ENCODE results near the gene SH3BP5. TPM values are rescaled to one million over a fixed set of nuclear protein-coding genes. Genes with fewer than 3 reads are reported as not detected.
A peak's percentile ranks its signal among the peaks of the same experiment; 100 is the strongest.
"Not testable (repeated sequence)": the region's sequence is repeated elsewhere in the genome, so short reads cannot be mapped to it uniquely, and the experiment has no call there.

Gene SH3BP5
- total RNA-seq, 2 experiments from 2014 or later = 33.6 to 37.5 TPM

DNA sequence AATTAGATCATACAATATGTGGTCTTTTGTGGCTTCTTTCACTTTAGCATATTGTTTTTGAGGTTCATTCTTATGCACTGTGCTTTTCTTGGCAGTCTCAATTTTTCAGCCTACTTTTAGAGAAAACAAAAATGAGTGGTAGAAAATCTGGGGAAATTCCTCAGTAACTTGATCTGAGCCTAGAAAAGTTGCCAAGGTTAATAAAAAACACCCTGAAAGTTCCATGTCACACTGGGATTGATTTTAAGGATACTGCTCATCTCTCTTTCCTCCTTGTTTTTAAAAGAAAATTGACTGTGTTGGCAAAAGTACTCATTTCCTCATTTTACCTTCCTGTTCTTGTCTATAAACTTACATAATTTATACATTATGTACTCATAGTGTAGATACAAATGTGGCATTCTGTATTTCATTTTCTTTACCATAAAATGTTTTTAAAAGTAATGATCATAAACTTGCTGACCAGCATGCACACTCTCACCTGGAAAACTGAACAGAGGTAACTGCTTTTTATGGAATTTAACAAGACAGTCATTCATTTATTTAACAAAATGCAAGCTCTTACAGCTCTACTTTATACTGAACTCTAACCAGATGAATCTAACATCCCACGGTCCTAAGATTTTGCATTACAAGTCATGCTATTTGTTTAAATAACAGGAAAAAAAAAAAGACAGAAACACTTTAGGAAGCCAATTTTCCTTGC is 28.6 kb upstream of the SH3BP5 start:
- H3K9me3 Mint-ChIP-seq = no peaks in the 10 kb centered on the region
- intact Hi-C loops (cut with micrococcal nuclease) = loop anchor here (1.0 kb wide), 6 partner anchors 17 to 92 kb away; no protein-coding TSS in a partner anchor
- POLR2A ChIA-PET = interaction anchor here (0.9 to 2.1 kb wide), 17 partner anchors 13 to 92 kb away, joined by 3 to 26 read pairs (median 6); partner anchors contain the start of gene SH3BP5
- H3K36me3 Mint-ChIP-seq = no peaks in the 10 kb centered on the region
- no peaks in the 10 kb centered on the region for H3K27me3 Mint-ChIP-seq
- CTCF ChIA-PET = interaction anchor here (0.7 to 3.7 kb wide), 15 partner anchors 14 to 92 kb away, joined by 3 to 46 read pairs (median 4); partner anchors contain the start of gene SH3BP5
- no peak for DNase-seq
- H3K4me1 Mint-ChIP-seq (ENCODE audit: low read depth) = peaks cover 56% of the 10 kb centered on the region
- H3K4me3 Mint-ChIP-seq = no peak overlapping the region
- H3K27ac Mint-ChIP-seq = peak overlapping the region; percentile 85

DNA sequence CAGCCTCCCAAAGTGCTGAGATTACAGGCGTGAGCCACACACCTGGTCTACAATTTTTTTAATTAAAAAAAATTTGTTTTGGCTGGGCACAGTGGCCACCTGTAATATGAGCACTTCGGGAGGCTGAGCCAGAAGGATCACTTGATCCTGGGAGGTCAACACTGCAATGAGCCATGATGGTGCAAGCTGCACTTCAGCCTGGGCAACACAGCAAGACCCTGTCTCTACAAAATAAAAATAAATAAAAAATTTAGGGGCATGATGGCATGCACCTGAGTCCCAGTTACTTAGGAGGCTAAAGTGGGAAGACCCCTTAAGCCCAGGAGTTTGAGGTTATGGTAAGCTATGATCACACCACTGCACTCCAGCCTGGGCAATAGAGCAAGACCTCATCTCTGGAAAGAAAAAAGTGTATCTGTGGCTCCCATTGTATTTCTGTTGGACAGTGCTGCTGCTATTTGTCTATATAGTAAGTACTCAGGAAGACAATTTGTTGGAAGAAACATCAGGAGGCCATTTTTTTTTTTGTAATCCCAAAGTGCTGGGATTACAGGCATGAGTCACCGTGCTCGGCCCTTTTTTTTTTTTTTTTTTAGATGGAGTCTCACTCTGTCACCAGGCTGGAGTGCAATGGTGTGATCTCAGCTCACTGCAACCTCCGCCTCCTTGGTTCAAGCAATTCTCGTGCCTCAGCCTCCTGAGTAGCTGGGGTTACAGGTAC is 27.5 kb upstream of the SH3BP5 start:
- no peaks in the 10 kb centered on the region for H3K36me3 Mint-ChIP-seq
- ChIA-PET CTCF (interaction anchor here (0.7 to 2.7 kb wide), 4 partner anchors 23 to 92 kb away, joined by 3 to 8 read pairs (median 4); no protein-coding TSS in a partner anchor), POLR2A (no interaction called here)
- intact Hi-C loops (cut with micrococcal nuclease) = no loop called here
- no peak overlapping the region for H3K27ac Mint-ChIP-seq
- no peaks in the 10 kb centered on the region for H3K9me3 Mint-ChIP-seq
- peaks cover 57% of the 10 kb centered on the region for H3K4me1 Mint-ChIP-seq (ENCODE audit: low read depth)
- no peaks in the 10 kb centered on the region for H3K27me3 Mint-ChIP-seq
- no peak overlapping the region for H3K4me3 Mint-ChIP-seq
- no peak for DNase-seq

DNA sequence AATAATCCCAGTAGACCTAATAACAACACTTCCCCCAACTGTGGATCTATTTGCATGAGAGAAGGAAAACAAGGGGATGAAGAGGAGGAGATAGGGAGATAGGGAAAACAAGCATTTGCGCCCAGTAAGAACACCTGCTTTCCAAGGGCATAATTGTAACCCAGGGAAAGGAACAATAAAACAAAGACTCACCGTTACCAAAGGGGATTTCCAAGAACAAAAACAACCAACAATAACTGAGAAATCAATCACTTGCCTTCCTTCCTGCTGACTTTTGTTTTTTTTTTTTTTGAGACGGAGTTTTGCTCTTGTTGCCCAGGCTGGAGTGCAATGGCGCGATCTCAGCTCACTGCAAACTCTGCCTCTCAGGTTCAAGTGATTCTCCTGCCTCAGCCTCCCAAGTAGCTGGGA is 24.3 kb upstream of the SH3BP5 start:
- H3K4me1 Mint-ChIP-seq (ENCODE audit: low read depth) = peaks cover 45% of the 10 kb centered on the region
- DNase-seq; H3K36me3 Mint-ChIP-seq; H3K9me3 Mint-ChIP-seq; intact Hi-C loops (cut with micrococcal nuclease); POLR2A ChIA-PET; H3K27me3 Mint-ChIP-seq: not testable (repeated sequence)
- CTCF ChIA-PET = interaction anchor here (0.7 to 3.6 kb wide), 2 partner anchors 24 to 35 kb away, joined by 3 to 19 read pairs; partner anchors contain the start of gene SH3BP5
- peak overlapping the region; percentile 76 for H3K27ac Mint-ChIP-seq
- peak overlapping the region; percentile 27 for H3K4me3 Mint-ChIP-seq

DNA sequence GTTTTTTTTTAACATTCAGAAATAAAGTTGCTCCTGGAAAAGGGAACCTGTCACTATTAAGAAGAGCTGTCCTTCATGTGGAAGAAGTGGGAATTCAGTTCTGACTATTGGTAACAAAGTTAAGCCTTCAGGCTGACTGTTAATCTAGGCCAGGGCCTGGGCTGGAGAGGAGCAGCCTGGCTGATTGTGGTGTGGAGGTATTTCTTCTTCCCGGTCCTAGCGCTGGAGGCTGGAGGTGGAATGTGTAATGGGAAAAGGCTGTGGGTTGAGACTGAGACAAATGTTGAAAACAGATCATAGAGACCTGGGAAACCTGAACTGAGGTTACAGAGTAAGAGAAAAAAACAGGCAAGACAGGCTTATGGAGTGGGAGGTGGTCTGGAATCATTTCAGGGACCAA is 23.8 kb upstream of the SH3BP5 start:
- POLR2A ChIA-PET = interaction anchor here (0.9 kb wide), 1 partner anchor 46 kb away, joined by 3 read pairs; no protein-coding TSS in a partner anchor
- CTCF ChIA-PET = interaction anchor here (0.7 to 3.6 kb wide), 2 partner anchors 23 to 35 kb away, joined by 3 to 19 read pairs; partner anchors contain the start of gene SH3BP5

DNA sequence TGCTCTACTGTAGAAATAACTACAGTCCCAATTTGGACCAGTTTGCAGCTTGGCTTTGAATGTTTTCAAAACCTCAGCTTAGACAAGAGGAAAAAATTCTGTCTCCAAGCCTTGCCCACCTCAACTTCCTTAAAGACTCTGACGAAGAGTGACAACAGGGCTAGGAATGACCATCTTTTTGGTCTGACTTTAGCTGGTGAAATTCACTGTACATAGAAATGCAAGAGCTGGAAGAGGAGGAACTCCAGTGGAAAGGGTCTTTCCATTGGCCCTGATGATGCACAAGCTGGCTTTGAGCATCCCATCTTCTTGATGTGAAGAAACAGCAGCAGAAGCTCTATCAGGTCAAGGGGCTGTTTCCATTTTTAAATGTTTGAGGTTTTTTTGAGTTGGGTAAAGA is 22.7 kb upstream of the SH3BP5 start:
- Mint-ChIP-seq H3K27me3 (no peaks in the 10 kb centered on the region), H3K4me1 (ENCODE audit: low read depth) (peaks cover 38% of the 10 kb centered on the region), H3K9me3 (peaks cover 21% of the 10 kb centered on the region), H3K27ac (no peak overlapping the region), H3K36me3 (peaks cover 7% of the 10 kb centered on the region), H3K4me3 (no peak overlapping the region)
- ChIA-PET CTCF (interaction anchor here (0.6 to 3.6 kb wide), 5 partner anchors 22 to 154 kb away, joined by 3 to 19 read pairs (median 3); partner anchors contain the start of gene SH3BP5), POLR2A (interaction anchor here (0.8 kb wide), 2 partner anchors 12 to 24 kb away, joined by 3 to 4 read pairs; no protein-coding TSS in a partner anchor)
- DNase-seq = no peak
- intact Hi-C loops (cut with micrococcal nuclease) = no loop called here

More for the DNA sequence above, 23.8 kb upstream of the SH3BP5 start:
- DNase-seq = no peak
- H3K27me3 Mint-ChIP-seq = no peaks in the 10 kb centered on the region
- peaks cover 2% of the 10 kb centered on the region for H3K36me3 Mint-ChIP-seq
- peak overlapping the region; percentile 27 for H3K4me3 Mint-ChIP-seq
- peaks cover 12% of the 10 kb centered on the region for H3K9me3 Mint-ChIP-seq
- intact Hi-C loops (cut with micrococcal nuclease) = no loop called here
- H3K4me1 Mint-ChIP-seq (ENCODE audit: low read depth) = peaks cover 42% of the 10 kb centered on the region
- peak overlapping the region; percentile 76 for H3K27ac Mint-ChIP-seq

DNA sequence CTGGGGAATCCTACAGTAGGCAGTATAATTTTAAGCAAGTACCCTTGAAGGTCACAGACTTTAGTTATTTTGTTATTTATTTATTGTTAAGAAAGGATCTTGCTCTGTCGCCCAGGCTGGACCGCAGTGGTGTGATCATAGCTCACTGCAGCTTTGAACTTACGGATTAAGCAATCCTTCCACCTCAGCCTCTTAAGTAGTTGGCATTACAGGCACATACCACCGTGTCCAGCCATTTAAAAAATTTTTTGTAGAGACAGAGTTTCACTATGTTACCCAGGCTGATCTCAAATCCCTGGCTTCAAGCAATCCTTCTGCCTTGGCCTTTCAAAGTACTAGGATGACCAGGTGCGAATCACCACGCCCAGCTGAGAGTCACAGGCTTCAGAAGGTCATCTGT is 22.1 kb upstream of the SH3BP5 start:
- peaks cover 7% of the 10 kb centered on the region for H3K36me3 Mint-ChIP-seq
- peaks cover 39% of the 10 kb centered on the region for H3K4me1 Mint-ChIP-seq (ENCODE audit: low read depth)
- no peaks in the 10 kb centered on the region for H3K27me3 Mint-ChIP-seq
- H3K4me3 Mint-ChIP-seq = no peak overlapping the region
- DNase-seq = no peak
- peaks cover 21% of the 10 kb centered on the region for H3K9me3 Mint-ChIP-seq
- POLR2A ChIA-PET = interaction anchor here (0.8 kb wide), 1 partner anchor 23 kb away, joined by 3 read pairs; no protein-coding TSS in a partner anchor
- no peak overlapping the region for H3K27ac Mint-ChIP-seq
- CTCF ChIA-PET = interaction anchor here (0.6 to 3.6 kb wide), 4 partner anchors 22 to 153 kb away, joined by 3 to 19 read pairs (median 6); partner anchors contain the start of gene SH3BP5
- intact Hi-C loops (cut with micrococcal nuclease) = no loop called here

DNA sequence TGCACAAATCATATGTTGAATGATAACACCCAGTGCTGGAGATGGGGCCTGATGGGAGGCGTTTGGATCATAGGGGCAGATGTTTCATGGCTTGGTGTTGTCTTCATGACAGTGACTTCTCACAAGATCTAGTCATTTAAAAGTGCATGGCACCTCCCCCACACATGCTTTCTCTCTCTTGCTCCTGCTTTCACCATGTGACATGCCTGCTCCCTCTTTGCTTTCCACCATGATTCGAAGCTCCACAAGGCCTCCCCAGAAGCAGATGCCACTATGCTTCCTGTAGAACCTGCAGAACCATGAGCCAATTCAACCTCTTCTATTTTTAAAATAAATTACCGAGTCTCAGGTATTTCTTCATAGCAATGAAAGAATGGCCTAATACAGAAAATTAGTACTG is 17.8 kb upstream of the SH3BP5 start:
- CTCF ChIA-PET = no interaction called here
- POLR2A ChIA-PET = no interaction called here

DNA sequence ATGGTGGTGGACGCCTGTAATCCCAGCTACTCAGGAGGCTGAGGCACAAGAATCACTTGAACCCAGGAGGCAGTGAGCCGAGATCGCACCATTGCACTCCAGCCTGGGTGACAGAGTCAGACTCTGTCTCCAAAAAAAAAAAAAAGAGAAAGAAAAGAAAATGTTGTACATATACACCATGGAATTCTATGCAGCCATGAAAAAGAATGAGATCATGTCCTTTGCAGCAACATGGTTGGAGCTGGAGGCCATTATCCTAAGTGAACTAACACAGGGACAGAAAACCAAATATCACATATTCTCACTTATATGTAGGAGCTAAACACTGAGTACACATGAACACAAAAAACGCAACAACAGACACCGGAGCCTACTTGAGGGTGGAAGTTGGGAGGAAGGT is 17.1 kb upstream of the SH3BP5 start:
- POLR2A ChIA-PET = interaction anchor here (0.6 kb wide), 1 partner anchor 17 kb away, joined by 3 read pairs; the partner anchor contains the start of gene SH3BP5
- intact Hi-C loops (cut with micrococcal nuclease); H3K27me3 Mint-ChIP-seq: not testable (repeated sequence)

More for the DNA sequence above, 17.8 kb upstream of the SH3BP5 start:
- Mint-ChIP-seq H3K36me3 (peaks cover 7% of the 10 kb centered on the region), H3K4me3 (no peak overlapping the region), H3K27me3 (no peaks in the 10 kb centered on the region), H3K4me1 (ENCODE audit: low read depth) (peaks cover 50% of the 10 kb centered on the region), H3K9me3 (peaks cover 21% of the 10 kb centered on the region), H3K27ac (no peak overlapping the region)
- intact Hi-C loops (cut with micrococcal nuclease) = no loop called here
- DNase-seq = no peak

DNA sequence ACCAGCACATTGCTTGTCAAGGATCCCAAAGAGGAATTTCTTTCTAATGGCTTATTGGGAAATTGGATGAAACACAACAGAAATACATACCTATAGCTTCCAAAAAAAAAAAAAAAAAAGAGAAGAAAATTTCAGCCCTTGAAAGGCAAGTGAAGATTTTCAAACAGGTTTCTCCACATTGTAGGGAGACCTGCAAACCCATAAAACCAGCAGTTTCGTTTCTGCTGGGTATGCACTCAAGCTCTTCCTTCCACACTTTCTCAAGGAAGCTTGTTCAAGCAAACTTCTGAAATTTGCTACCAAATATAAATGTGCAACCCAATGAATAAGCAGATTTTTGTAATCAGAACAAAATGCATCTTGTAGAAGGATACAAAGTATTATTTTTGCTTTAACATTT is 15.9 kb upstream of the SH3BP5 start:
- intact Hi-C loops (cut with micrococcal nuclease) = no loop called here
- H3K27ac Mint-ChIP-seq = no peak overlapping the region
- peaks cover 7% of the 10 kb centered on the region for H3K36me3 Mint-ChIP-seq
- peaks cover 51% of the 10 kb centered on the region for H3K4me1 Mint-ChIP-seq (ENCODE audit: low read depth)
- ChIA-PET CTCF (interaction anchor here (0.7 to 1.9 kb wide), 4 partner anchors 14 to 81 kb away, joined by 3 to 8 read pairs (median 6); partner anchors contain the start of gene SH3BP5), POLR2A (interaction anchor here (1.0 to 1.1 kb wide), 2 partner anchors 13 to 16 kb away, joined by 3 to 4 read pairs; partner anchors contain the start of gene SH3BP5)
- DNase-seq = no peak
- H3K9me3 Mint-ChIP-seq = peaks cover 26% of the 10 kb centered on the region
- no peak overlapping the region for H3K4me3 Mint-ChIP-seq
- no peaks in the 10 kb centered on the region for H3K27me3 Mint-ChIP-seq

More for the DNA sequence above, 17.1 kb upstream of the SH3BP5 start:
- H3K27ac Mint-ChIP-seq, H3K4me3 Mint-ChIP-seq, CTCF ChIA-PET, H3K36me3 Mint-ChIP-seq, DNase-seq: not testable (repeated sequence)
- peaks cover 21% of the 10 kb centered on the region for H3K9me3 Mint-ChIP-seq
- peaks cover 51% of the 10 kb centered on the region for H3K4me1 Mint-ChIP-seq (ENCODE audit: low read depth)

DNA sequence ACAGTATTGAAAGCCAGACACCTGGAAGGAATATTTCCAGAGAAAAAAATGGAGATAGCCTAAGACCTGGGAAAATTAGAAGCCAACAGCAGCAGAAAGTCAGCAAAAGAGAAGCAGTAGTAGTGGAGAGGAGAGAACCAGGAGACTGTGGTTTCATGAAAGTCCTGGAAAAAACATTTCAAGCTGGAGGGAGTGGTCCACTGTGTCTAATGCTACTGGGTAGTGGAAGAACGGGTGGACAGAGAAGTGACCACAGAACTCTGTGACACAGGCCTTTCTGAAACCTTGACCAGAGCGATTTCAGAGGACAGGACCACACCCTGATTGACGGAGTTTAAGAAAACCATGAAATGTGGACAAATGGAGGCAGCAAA is 15.3 kb upstream of the SH3BP5 start:
- no peak overlapping the region for H3K4me3 Mint-ChIP-seq
- intact Hi-C loops (cut with micrococcal nuclease) = no loop called here
- CTCF ChIA-PET = interaction anchor here (0.7 to 1.9 kb wide), 6 partner anchors 13 to 80 kb away, joined by 3 to 8 read pairs (median 4); partner anchors contain the start of gene SH3BP5

DNA sequence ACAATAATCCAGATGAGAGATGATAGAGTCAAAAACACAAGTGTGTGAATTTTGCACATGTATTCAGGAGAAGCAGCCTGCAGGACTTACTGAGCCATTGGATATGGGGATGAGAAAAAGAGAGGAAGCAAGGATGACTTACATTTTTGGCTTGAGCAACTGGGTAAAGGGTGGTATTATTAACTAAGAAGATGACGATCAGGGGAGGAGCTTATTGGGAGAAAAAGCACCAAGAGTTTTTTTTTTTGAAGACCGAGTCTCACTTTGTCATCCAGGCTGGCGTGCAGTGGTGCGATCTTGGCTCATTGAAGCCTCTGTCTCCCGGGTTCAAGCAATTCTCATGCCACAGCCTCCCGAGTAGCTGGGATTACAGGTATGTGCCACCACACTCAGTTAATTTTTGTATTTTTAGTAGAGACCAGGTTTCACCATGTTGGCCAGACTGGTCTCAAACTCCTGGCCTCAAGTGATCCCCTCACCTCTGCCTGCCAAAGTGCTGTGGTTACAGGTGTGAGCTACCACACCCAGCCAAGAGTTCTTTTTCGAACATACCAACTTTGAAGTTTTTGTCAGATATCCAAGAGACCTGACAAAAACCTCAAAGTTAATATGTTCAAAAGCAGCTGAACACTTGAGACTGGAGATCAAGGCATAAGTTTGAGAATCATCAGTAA is 14.8 kb upstream of the SH3BP5 start:
- ChIA-PET CTCF (interaction anchor here (0.7 to 1.9 kb wide), 6 partner anchors 13 to 107 kb away, joined by 3 to 8 read pairs (median 4); partner anchors contain the start of gene SH3BP5), POLR2A (interaction anchor here (0.6 to 1.1 kb wide), 3 partner anchors 14 to 24 kb away, joined by 3 to 4 read pairs (median 4); partner anchors contain the start of gene SH3BP5)
- Mint-ChIP-seq H3K27me3 (no peaks in the 10 kb centered on the region), H3K36me3 (peaks cover 7% of the 10 kb centered on the region), H3K4me1 (ENCODE audit: low read depth) (peaks cover 51% of the 10 kb centered on the region), H3K27ac (peak overlapping the region; percentile 23), H3K9me3 (peaks cover 24% of the 10 kb centered on the region), H3K4me3 (no peak overlapping the region)
- no peak for DNase-seq
- intact Hi-C loops (cut with micrococcal nuclease) = no loop called here

More for the DNA sequence above, 15.3 kb upstream of the SH3BP5 start:
- DNase-seq = no peak
- no peaks in the 10 kb centered on the region for H3K27me3 Mint-ChIP-seq
- POLR2A ChIA-PET = interaction anchor here (1.0 to 1.1 kb wide), 2 partner anchors 14 to 15 kb away, joined by 3 to 4 read pairs; partner anchors contain the start of gene SH3BP5
- peak overlapping the region; percentile 23 for H3K27ac Mint-ChIP-seq
- H3K36me3 Mint-ChIP-seq = peaks cover 7% of the 10 kb centered on the region
- H3K9me3 Mint-ChIP-seq = peaks cover 27% of the 10 kb centered on the region
- peaks cover 51% of the 10 kb centered on the region for H3K4me1 Mint-ChIP-seq (ENCODE audit: low read depth)

Data from activated CD4-positive, alpha-beta memory T cell treated with anti-CD3 and anti-CD28 coated beads for 36 hours (primary cell).